Measurements from ENCODE around the gene SEMA3F.

SEMA3F gene

DNA sequence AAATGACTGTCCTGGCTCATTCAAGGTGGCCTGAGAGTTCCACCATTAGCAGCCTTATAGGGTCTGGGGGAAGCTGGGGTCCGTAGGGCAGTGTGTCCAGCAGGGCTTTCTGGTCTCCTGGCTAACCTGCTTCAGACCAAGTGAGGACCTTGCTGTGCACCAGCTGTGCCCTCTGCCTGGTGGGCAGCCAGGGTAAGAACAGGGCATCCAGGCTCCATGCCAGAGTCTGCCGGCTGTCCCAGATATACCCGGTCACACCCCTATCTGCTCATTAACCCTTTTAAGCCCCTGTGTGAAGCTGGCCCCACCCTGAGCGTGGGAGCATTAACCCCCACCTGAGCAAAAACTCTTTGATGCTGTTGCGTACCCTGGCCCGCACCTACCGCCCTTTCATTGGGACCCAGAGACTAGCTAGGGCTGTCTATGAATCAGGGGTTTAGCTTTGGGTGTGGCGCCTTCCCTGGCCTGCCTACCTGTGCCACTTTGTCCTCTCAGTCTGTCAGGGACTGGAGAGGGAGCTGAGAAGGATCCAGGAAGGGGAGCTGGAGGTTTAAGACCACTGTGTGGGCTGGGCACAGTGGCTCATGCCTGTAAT lies 17.6 kb downstream of the SEMA3F start:
- no peak overlapping the region for H3K4me3 ChIP-seq (replicated peaks; ENCODE audit: insufficient read depth, low read length)
- TF ChIP-seq GABPA (IDR thresholded peaks at IDR 0.05; ENCODE audit: low read depth), result no peak
- no peak for TF ChIP-seq POLR2AphosphoS5 (IDR thresholded peaks at IDR 0.05; ENCODE audit: low read depth)
- TF ChIP-seq, protein P1, sequence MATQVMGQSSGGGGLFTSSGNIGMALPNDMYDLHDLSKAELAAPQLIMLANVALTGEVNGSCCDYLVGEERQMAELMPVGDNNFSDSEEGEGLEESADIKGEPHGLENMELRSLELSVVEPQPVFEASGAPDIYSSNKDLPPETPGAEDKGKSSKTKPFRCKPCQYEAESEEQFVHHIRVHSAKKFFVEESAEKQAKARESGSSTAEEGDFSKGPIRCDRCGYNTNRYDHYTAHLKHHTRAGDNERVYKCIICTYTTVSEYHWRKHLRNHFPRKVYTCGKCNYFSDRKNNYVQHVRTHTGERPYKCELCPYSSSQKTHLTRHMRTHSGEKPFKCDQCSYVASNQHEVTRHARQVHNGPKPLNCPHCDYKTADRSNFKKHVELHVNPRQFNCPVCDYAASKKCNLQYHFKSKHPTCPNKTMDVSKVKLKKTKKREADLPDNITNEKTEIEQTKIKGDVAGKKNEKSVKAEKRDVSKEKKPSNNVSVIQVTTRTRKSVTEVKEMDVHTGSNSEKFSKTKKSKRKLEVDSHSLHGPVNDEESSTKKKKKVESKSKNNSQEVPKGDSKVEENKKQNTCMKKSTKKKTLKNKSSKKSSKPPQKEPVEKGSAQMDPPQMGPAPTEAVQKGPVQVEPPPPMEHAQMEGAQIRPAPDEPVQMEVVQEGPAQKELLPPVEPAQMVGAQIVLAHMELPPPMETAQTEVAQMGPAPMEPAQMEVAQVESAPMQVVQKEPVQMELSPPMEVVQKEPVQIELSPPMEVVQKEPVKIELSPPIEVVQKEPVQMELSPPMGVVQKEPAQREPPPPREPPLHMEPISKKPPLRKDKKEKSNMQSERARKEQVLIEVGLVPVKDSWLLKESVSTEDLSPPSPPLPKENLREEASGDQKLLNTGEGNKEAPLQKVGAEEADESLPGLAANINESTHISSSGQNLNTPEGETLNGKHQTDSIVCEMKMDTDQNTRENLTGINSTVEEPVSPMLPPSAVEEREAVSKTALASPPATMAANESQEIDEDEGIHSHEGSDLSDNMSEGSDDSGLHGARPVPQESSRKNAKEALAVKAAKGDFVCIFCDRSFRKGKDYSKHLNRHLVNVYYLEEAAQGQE (IDR thresholded peaks at IDR 0.05; ENCODE audit: insufficient replicate concordance, low read depth), result no peak
- TF ChIP-seq, protein P2, sequence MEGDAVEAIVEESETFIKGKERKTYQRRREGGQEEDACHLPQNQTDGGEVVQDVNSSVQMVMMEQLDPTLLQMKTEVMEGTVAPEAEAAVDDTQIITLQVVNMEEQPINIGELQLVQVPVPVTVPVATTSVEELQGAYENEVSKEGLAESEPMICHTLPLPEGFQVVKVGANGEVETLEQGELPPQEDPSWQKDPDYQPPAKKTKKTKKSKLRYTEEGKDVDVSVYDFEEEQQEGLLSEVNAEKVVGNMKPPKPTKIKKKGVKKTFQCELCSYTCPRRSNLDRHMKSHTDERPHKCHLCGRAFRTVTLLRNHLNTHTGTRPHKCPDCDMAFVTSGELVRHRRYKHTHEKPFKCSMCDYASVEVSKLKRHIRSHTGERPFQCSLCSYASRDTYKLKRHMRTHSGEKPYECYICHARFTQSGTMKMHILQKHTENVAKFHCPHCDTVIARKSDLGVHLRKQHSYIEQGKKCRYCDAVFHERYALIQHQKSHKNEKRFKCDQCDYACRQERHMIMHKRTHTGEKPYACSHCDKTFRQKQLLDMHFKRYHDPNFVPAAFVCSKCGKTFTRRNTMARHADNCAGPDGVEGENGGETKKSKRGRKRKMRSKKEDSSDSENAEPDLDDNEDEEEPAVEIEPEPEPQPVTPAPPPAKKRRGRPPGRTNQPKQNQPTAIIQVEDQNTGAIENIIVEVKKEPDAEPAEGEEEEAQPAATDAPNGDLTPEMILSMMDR (IDR thresholded peaks at IDR 0.05; ENCODE audit: insufficient read depth, low read length), result no peak
- no peak for TF ChIP-seq SPI1 (IDR thresholded peaks at IDR 0.05; ENCODE audit: borderline replicate concordance, low read depth)
- no peaks in the 10 kb centered on the region for H3K27me3 ChIP-seq (ENCODE audit: insufficient read depth, poor library complexity, severe bottlenecking)
- H3K27ac ChIP-seq (replicated peaks), result no peak overlapping the region
- no peak for DNase-seq (ENCODE audit: low read depth in 1 of 2, low spot score in 1 of 2)

DNA sequence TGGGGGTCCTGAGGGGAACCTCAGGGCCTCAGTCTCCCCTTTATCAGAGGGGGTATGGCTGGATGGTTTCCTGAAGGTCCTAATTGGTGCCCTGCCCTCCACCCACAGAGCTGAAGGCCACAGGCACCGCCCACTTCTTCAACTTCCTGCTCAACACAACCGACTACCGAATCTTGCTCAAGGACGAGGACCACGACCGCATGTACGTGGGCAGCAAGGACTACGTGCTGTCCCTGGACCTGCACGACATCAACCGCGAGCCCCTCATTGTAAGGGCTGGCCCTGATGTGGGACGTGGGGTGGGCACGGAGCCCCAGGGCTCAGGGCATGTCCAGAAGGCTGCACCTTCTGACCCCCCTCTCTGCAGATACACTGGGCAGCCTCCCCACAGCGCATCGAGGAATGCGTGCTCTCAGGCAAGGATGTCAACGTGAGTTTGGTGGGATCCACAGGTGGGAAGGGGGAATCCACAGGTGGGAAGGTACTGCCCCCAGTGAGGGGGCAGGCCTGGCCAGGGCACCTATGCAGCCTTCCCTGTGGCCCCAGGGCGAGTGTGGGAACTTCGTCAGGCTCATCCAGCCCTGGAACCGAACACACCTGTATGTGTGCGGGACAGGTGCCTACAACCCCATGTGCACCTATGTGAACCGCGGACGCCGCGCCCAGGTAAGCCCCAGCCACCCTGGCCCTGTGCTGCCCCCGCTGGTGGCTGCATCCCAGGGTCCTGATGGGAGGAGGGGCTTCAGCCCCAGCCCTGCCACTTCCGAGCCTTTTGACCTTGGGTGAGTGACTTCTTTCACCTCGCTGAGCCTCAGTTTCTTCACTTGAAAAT lies 18.8 kb downstream of the SEMA3F start:
- TF ChIP-seq GABPA (IDR thresholded peaks at IDR 0.05; ENCODE audit: low read depth), result no peak
- TF ChIP-seq, protein P2 (IDR thresholded peaks at IDR 0.05; ENCODE audit: insufficient read depth, low read length), result no peak
- TF ChIP-seq SPI1 (IDR thresholded peaks at IDR 0.05; ENCODE audit: borderline replicate concordance, low read depth), result no peak
- TF ChIP-seq POLR2AphosphoS5 (IDR thresholded peaks at IDR 0.05; ENCODE audit: low read depth), result no peak
- TF ChIP-seq, protein P1 (IDR thresholded peaks at IDR 0.05; ENCODE audit: insufficient replicate concordance, low read depth), result no peak
- peak; percentile 40 to 53 for DNase-seq (ENCODE audit: low read depth in 1 of 2, low spot score in 1 of 2)
- Histone ChIP-seq H3K27me3 (ENCODE audit: insufficient read depth, poor library complexity, severe bottlenecking) (no peaks in the 10 kb centered on the region), H3K27ac (replicated peaks) (no peak overlapping the region), H3K4me3 (replicated peaks; ENCODE audit: insufficient read depth, low read length) (no peak overlapping the region)

DNA sequence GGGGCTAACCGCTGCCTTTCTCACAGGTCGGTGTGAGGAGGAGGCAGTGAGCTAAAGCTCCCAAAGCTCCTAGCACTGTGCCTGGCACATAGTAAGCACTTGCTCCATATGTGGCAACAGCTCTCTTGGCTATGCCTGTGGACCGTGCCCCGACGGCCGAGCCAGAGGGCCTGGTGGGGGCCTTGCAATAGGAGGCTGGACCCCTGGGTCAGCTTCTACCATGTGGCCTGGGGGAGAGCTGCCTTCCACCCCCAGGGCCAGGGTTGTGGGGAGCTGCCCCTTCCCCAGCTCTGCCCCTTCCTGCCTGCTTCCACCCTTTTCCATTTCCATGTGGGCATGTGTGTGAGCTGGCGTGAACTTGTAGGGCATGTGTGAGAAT lies 19.4 kb downstream of the SEMA3F start:
- no peak for DNase-seq (ENCODE audit: low read depth in 1 of 2, low spot score in 1 of 2)
- TF ChIP-seq SPI1 (IDR thresholded peaks at IDR 0.05; ENCODE audit: borderline replicate concordance, low read depth) (no peak), POLR2AphosphoS5 (IDR thresholded peaks at IDR 0.05; ENCODE audit: low read depth) (no peak), GABPA (IDR thresholded peaks at IDR 0.05; ENCODE audit: low read depth) (no peak)
- TF ChIP-seq, protein P1 (IDR thresholded peaks at IDR 0.05; ENCODE audit: insufficient replicate concordance, low read depth), result no peak
- TF ChIP-seq, protein P2 (IDR thresholded peaks at IDR 0.05; ENCODE audit: insufficient read depth, low read length), result no peak
- Histone ChIP-seq H3K27ac (replicated peaks) (no peak overlapping the region), H3K4me3 (replicated peaks; ENCODE audit: insufficient read depth, low read length) (no peak overlapping the region), H3K27me3 (ENCODE audit: insufficient read depth, poor library complexity, severe bottlenecking) (no peaks in the 10 kb centered on the region)
